Raji (cell line): Measurements from ENCODE around the gene GP1BB.

ENCODE experiments used
- POLR2A ChIP-seq: IDR thresholded peaks from 2 replicates; pipeline ENCODE4 v1.6.1; 2011; ENCODE audit warnings: low read depth, low read length, control low read depth; ENCODE audit not compliant: insufficient read depth

Gene GP1BB

DNA sequence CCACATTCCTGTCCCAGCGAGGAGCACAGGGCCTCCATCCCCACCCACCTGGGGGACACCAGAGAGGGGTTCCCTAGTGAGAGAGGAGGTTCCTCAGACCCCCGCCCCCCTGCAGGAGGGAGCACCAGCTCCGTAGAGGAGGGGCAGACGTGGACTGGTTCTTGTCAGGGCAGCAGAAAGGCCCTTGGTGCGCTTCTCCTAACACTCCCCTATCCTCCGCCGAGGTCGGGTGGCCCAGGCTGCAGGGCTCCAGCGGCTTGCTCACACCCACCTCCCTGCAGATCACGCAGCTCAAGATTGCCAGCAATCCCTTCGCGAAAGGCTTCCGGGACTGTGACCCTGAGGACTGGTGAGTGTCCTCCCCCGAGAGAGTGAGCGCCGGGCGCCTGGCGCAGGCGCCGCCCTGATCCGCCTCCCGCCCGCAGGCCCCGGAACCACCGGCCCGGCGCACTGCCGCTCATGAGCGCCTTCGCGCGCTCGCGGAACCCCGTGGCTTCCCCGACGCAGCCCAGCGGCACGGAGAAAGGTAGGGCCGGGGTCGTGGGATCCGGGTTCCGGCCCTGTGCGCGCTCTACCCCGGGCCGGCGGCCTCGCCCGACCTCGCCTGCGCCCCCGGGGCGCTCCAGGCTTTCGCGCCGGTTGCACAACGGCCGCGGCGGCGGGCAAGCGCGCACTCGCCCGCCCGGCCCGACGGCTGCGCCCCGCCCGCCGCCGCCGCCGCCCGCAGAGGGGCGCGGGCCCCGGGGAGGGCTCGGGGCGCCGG, 42.3 kb downstream of the GP1BB start:
- TF ChIP-seq POLR2A, result no peak

GRCh38 chr22:19766240-19766510, 42.8 kb downstream of the GP1BB start:
- TF ChIP-seq POLR2A, result no peak

GRCh38 chr22:19766511-19767426, 43.4 kb downstream of the GP1BB start:
- TF ChIP-seq POLR2A, result no peak

- no peak for TF ChIP-seq POLR2A
Observed at GRCh38 chr22:19767427-19768341, 44.3 kb downstream of the GP1BB start.

DNA sequence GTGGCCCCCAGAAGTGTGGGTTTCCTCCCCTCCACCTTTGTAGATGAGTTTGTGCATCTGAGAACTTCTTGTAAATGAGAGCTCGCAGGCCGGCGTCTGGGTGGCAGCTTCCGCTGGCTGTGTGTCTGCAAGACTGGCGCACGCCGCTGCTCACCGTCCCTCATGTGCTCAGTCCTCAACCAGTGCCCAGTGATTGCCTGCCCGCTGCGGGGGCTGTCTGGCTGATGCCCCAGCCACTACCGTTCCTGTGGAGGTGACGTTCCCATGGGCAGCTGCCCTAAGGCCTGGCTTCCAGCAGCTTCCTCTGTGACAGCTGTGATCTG, 46.0 kb downstream of the GP1BB start:
- TF ChIP-seq POLR2A, result no peak

- TF ChIP-seq POLR2A, result no peak
Observed at GRCh38 chr22:19770349-19771220, 47.2 kb downstream of the GP1BB start.

DNA sequence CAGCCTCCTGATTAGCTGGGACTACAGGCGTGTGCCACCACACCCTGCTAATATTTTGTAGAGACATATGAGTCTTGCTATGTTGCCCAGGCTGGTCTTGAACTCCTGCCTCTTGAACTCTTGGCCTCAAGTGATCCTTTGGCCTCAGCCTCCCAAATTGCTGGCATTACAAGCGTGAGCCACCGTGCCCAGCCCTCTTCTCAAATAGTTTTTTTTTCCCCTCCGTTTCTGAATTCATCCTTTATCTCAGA, 49.0 kb downstream of the GP1BB start:
- no peak for TF ChIP-seq POLR2A

- no peak for TF ChIP-seq POLR2A
Observed at GRCh38 chr22:19772673-19773469, 49.5 kb downstream of the GP1BB start.

- no peak for TF ChIP-seq POLR2A
Observed at GRCh38 chr22:19773470-19774040, 50.2 kb downstream of the GP1BB start.
